ENCODE data around the gene LBHD2.
"Not testable (repeated sequence)": the region's sequence is repeated elsewhere in the genome, so short reads cannot be mapped to it uniquely, and the experiment has no call there.

LBHD2 gene

GRCh38 chr14:103104654-103105452 is 20.8 kb downstream of the LBHD2 start:
- peak; percentile 36 for DNase-seq

- DNase-seq, result no peak
Observed at GRCh38 chr14:103105580-103106150, 21.7 kb downstream of the LBHD2 start.

- DNase-seq, result no peak
Observed at GRCh38 chr14:103107455-103107854, 23.4 kb downstream of the LBHD2 start.

- no peak for DNase-seq
Observed at GRCh38 chr14:103107941-103108748, 24.1 kb downstream of the LBHD2 start.

GRCh38 chr14:103108749-103109207 is 24.8 kb downstream of the LBHD2 start:
- peak; percentile 34 for DNase-seq

GRCh38 chr14:103109535-103110441 is 25.8 kb downstream of the LBHD2 start:
- DNase-seq, result peak; percentile 76

- no peak for DNase-seq
Observed at GRCh38 chr14:103110681-103111231, 26.7 kb downstream of the LBHD2 start.

GRCh38 chr14:103111232-103111868 is 27.3 kb downstream of the LBHD2 start:
- DNase-seq, result no peak

GRCh38 chr14:103112400-103113243 is 28.6 kb downstream of the LBHD2 start:
- DNase-seq, result no peak

GRCh38 chr14:103113303-103113702 is 29.3 kb downstream of the LBHD2 start:
- DNase-seq, result no peak

- no peak for DNase-seq
Observed at GRCh38 chr14:103113774-103114173, 29.8 kb downstream of the LBHD2 start.

GRCh38 chr14:103115086-103115679 is 31.2 kb downstream of the LBHD2 start:
- DNase-seq, result not testable (repeated sequence)

GRCh38 chr14:103115845-103116572 is 32.0 kb downstream of the LBHD2 start:
- DNase-seq, result no peak

GRCh38 chr14:103116636-103117035 is 32.6 kb downstream of the LBHD2 start:
- no peak for DNase-seq

GRCh38 chr14:103117499-103117898 is 33.5 kb downstream of the LBHD2 start:
- DNase-seq, result not testable (repeated sequence)

- DNase-seq, result no peak
Observed at GRCh38 chr14:103118018-103118662, 34.1 kb downstream of the LBHD2 start.

- no peak for DNase-seq
Observed at GRCh38 chr14:103118663-103119404, 34.8 kb downstream of the LBHD2 start.

GRCh38 chr14:103119527-103119926 is 35.5 kb downstream of the LBHD2 start:
- DNase-seq, result not testable (repeated sequence)

Measured in fibroblast of skin of scalp (primary cell).